Small intestine (tissue), 7 donors: Measurements from ENCODE around the gene PCP4. TPM values are rescaled to one million over a fixed set of nuclear protein-coding genes. Genes with fewer than 3 reads are reported as not detected.

Experiments used
- DNase-seq, 2 donors: peaks; one replicate each; pipeline versions ENCODE4 v3.0.0 to v3.0.0-alpha.2; 2013
- FAIRE-seq: peaks from 2 replicates; lab custom pipeline; 2012; peaks lifted over from hg19 to GRCh38; lab: Jason Lieb, UNC
- H3K27ac ChIP-seq, 3 donors: one replicate each; pipeline ENCODE4 v1.5.1; 2013; ENCODE audit warnings: low read length in 2 of 3, mild to moderate bottlenecking in 2 of 3, control low read depth in 1 of 3, inconsistent platforms in 1 of 3, low read depth in 1 of 3, moderate library complexity in 1 of 3
- H3K27me3 ChIP-seq, 3 donors: one replicate each; pipeline ENCODE4 v1.6.1; 2013; ENCODE audit warnings: low read length in 3 of 3, inconsistent platforms in 1 of 3; ENCODE audit not compliant: control insufficient read depth in 3 of 3, insufficient read depth in 3 of 3
- H3K36me3 ChIP-seq, 3 donors: one replicate each; pipeline ENCODE4 v1.6.1; 2013; ENCODE audit warnings: low read length in 3 of 3, inconsistent platforms in 1 of 3, low read depth in 1 of 3, mild to moderate bottlenecking in 1 of 3, moderate library complexity in 1 of 3; ENCODE audit not compliant: control insufficient read depth in 3 of 3, insufficient read depth in 2 of 3
- H3K4me1 ChIP-seq, 3 donors: one replicate each; pipeline ENCODE4 v1.6.1; 2013; ENCODE audit warnings: low read length in 2 of 3, inconsistent platforms in 1 of 3, low read depth in 1 of 3, mild to moderate bottlenecking in 1 of 3, moderate library complexity in 1 of 3; ENCODE audit not compliant: control insufficient read depth in 3 of 3, insufficient read depth in 2 of 3
- H3K4me3 ChIP-seq, 3 donors: one replicate each; pipeline ENCODE4 v1.5.1; 2013; ENCODE audit warnings: low read length in 3 of 3, control low read depth in 1 of 3, inconsistent platforms in 1 of 3, low read depth in 1 of 3, mild to moderate bottlenecking in 1 of 3, moderate library complexity in 1 of 3
- H3K9me3 ChIP-seq, 2 donors: one replicate each; pipeline ENCODE4 v1.6.1; 2013; ENCODE audit warnings: low read depth in 1 of 2, low read length in 1 of 2; ENCODE audit not compliant: control insufficient read depth in 2 of 2, insufficient read depth in 1 of 2
- WGBS, 3 donors: extraction: QIAGEN DNeasy Blood & Tissue Kit; methylation state at CpG; one replicate each; pipeline ENCODE4 v1.1.7; 2013; 5-methylcytosine and 5-hydroxymethylcytosine counted together
- polyA plus RNA-seq, 4 donors: library from polyadenylated mRNA; stranded (reverse) in 3 of 4; unstranded in 1 of 4; fragments of 200-250 nt in 3 of 4; fragments of 120-200 nt in 1 of 4; gene quantifications; one replicate each; pipeline versions ENCODE4 v1.2.1 to v1.2.3, GENCODE V29; 2013
- donor health status: healthy with polysubstance abuse.
- donor health status: control.
- donor health status: control.
- donor health status: Bipolar disorder and iron deficiency.
- donor health status: healthy.

PCP4 gene
- polyA plus RNA-seq, 4 donors = 1.1 to 6.8 (median 1.9) TPM; not detected in 1

DNA sequence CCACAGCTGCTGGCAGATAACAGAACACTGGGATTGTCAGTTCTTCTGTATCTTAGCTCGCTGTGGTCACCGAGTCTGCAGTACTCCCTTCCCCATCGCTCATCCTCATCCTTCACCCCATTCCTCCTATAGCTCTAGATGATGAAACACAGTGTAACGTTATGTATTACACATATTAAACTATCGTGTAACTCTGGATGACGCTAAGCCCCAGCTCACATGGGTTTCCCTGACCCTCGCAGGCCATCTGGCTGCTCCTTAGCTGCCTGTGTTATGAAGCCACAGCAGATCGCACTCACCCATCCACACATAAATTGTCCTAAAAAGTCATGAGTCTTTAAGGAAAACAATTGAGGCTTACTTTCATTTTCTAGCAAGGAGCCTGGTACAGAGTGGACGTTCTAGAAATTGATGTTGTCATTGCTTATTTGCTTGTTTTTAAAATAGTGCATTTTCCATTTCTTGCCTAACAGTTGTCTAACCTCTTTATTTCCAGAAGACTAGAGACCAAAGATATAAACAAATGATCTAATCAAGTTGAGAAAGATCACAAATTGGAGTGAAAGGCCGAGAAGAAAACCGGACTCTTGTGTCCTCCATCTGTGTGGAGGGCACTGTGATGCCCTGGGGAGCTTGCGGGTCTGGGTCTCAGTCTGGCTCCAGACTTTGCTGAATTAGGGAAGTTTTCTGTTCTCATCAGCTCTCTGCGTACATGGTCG, 24.3 kb upstream of the PCP4 start:
- Histone ChIP-seq H3K36me3 (no peaks in the 10 kb centered on the region), H3K9me3 (no peaks in the 10 kb centered on the region), H3K27ac (no peak overlapping the region), H3K4me1 (no peaks in the 10 kb centered on the region), H3K4me3 (no peak overlapping the region), H3K27me3 (no peaks in the 10 kb centered on the region)
- 76 to 83% (median 77%) methylated on average over 14 of the region's 14 CpGs for WGBS, 3 donors
- FAIRE-seq (no peak), DNase-seq (no peak)

DNA sequence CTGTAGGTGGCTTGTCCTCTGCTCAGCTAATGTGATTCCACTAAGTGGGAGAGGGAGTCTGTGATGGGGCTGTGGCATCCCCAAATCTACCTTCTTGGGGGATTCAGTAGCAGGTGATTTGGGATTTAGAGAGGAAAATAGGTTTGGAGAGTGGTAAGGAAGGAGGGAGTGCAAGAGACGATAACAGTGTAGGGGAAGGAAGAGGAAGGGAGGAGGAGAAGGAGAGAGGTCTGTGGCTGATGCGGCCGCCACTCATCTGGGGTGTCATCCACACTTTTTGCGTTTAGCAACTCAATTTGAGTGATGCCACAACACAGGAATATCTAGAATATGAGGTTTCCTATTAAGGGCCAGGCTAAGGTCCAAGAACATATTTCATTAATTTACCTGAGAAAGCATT, 23.8 kb upstream of the PCP4 start:
- H3K4me3 ChIP-seq = no peak overlapping the region
- H3K27me3 ChIP-seq = no peaks in the 10 kb centered on the region
- FAIRE-seq = no peak
- 87 to 92% (median 91%) methylated on average over 4 of the region's 4 CpGs for WGBS, 3 donors
- no peaks in the 10 kb centered on the region for H3K36me3 ChIP-seq
- no peak for DNase-seq
- H3K27ac ChIP-seq = no peak overlapping the region
- H3K9me3 ChIP-seq = no peaks in the 10 kb centered on the region
- no peaks in the 10 kb centered on the region for H3K4me1 ChIP-seq

DNA sequence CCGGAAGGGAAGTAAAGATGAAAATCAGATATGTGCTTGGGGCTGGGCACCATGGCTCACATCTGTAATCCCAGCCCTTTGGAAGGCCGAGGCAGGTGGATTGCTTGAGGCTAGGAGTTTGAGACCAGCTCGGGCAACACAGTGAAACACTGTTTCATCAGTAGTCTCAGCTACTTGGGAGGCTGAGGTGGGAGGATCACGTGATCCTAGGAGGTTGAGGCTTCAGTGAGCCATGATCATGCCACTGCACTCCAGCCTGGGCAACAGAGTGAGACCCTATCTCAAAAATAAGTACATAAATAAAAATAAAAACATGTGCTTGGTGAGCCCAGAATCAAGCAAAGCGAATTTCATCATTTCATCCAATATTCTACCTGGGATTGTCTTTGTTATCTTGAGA, 23.3 kb upstream of the PCP4 start:
- Histone ChIP-seq H3K4me1 (no peaks in the 10 kb centered on the region), H3K27ac (no peak overlapping the region), H3K36me3 (no peaks in the 10 kb centered on the region), H3K27me3 (no peaks in the 10 kb centered on the region), H3K9me3 (no peaks in the 10 kb centered on the region), H3K4me3 (no peak overlapping the region)
- no peak for FAIRE-seq
- WGBS, 3 donors = 70 to 84% (median 79%) methylated on average over 5 of the region's 5 CpGs
- DNase-seq = no peak

DNA sequence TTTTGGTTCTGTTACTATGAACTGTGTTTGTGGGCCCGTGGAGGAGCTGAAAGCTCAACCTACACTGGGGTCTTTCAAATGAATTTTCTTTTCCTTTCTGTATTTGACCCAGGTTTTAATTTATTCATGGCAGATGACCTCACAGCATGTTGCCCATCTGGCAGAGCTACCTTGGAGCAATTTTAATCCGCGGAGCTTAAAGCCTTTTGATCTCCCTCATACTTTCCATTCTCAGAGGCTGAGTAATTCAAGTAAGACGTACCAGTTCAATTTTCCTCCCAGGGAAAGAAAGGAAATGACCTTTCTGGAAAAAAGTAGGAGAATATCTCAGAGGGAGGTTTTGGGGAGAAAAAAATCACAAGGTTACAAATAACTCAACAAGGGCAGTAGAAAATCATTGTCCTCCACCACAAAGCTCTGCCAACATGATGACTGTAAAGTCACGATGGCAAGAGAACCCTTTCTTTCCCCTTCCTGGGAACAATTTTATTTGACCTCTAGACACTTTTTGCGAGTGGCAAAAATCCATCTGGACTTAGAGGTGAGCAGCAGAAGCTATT, 21.6 kb upstream of the PCP4 start:
- no peaks in the 10 kb centered on the region for H3K9me3 ChIP-seq
- H3K27me3 ChIP-seq = no peaks in the 10 kb centered on the region
- FAIRE-seq = no peak
- no peaks in the 10 kb centered on the region for H3K36me3 ChIP-seq
- 72 to 78% (median 74%) methylated on average over 6 of the region's 6 CpGs for WGBS, 3 donors
- no peaks in the 10 kb centered on the region for H3K4me1 ChIP-seq
- no peak for DNase-seq
- no peak overlapping the region for H3K27ac ChIP-seq
- H3K4me3 ChIP-seq = no peak overlapping the region

DNA sequence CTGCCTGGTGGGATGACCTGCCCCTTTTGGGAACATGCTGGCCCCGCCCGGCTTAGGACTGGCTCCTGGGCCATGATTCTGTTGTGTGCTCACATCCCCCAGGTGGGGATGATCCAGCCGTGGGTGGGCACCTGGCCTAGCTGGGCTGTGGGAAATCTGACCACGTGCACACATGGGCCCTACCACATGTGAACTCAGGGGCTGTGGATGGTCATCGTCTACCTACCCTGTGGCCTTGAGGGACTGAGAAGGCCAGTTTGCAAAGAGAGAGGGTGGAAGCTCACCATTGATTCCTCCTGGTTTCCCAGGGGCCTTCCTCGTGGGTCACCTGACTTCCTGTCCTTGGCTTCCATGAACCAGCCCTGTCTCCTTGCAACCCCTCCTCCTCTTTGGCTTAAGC, 19.4 kb upstream of the PCP4 start:
- DNase-seq (no peak), FAIRE-seq (no peak)
- Histone ChIP-seq H3K36me3 (no peaks in the 10 kb centered on the region), H3K27ac (no peak overlapping the region), H3K4me1 (no peaks in the 10 kb centered on the region), H3K9me3 (no peaks in the 10 kb centered on the region), H3K4me3 (no peak overlapping the region), H3K27me3 (no peaks in the 10 kb centered on the region)
- WGBS, 3 donors = 76 to 86% (median 81%) methylated on average over 6 of the region's 6 CpGs

DNA sequence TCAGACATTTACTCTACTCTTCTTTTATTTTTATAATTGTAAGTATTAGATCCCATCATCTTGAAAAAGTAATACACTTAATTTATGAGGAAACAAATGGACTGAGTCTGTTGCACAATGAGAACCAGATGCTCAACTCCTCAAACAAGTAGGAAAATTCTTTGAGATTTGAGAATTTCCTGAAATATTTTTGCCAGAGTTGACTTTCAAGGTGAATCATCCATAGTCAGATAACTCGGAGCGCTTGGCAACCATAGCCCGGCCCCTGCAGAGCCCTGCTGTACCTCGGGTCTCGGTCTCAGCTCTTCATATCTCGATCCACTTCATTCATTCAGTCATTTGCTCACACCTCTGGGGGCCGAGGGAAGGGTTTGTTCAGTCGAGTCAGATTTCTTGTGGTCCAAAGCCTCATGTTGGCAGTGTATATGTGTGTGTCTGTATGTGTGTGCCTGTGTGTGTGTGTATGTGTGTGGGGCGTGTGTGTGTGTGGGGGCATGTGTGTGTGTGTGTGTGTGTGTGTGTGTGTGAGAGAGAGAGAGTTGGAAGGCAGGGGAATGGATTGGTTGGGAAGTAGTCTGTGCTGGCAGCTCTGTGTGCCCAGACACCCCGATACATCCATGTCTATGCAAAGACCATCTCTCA, 18.1 kb upstream of the PCP4 start:
- DNase-seq = no peak
- Histone ChIP-seq H3K4me1 (no peaks in the 10 kb centered on the region), H3K27ac (no peak overlapping the region), H3K36me3 (no peaks in the 10 kb centered on the region), H3K27me3 (no peaks in the 10 kb centered on the region), H3K9me3 (no peaks in the 10 kb centered on the region), H3K4me3 (no peak overlapping the region)
- no peak for FAIRE-seq
- 48 to 75% (median 58%) methylated on average over 10 of the region's 10 CpGs for WGBS, 3 donors

DNA sequence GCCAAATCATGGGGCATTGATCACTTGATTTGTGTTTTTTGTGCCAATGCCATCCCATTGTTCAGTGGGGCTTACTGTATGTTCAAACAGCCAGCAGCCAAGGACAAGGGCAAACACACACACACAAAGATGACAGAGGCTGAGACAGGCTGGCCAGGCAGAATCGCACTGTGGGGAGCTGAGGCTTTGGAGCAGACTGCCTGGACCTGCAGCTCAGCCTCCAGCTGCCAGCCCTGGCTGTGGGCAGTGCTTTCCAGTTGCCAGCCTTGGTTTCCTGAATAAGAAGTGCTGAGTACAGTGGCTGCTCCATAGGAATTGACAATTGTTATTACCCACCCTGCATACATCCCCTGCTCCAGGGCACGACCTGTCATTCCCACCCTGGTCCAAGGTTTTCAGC, 16.9 kb upstream of the PCP4 start:
- Histone ChIP-seq H3K27ac (no peak overlapping the region), H3K27me3 (no peaks in the 10 kb centered on the region), H3K4me1 (no peaks in the 10 kb centered on the region), H3K36me3 (no peaks in the 10 kb centered on the region), H3K9me3 (no peaks in the 10 kb centered on the region), H3K4me3 (no peak overlapping the region)
- FAIRE-seq (no peak), DNase-seq (no peak)
- 39 to 69% (median 52%) methylated on average over 2 of the region's 2 CpGs for WGBS, 3 donors

DNA sequence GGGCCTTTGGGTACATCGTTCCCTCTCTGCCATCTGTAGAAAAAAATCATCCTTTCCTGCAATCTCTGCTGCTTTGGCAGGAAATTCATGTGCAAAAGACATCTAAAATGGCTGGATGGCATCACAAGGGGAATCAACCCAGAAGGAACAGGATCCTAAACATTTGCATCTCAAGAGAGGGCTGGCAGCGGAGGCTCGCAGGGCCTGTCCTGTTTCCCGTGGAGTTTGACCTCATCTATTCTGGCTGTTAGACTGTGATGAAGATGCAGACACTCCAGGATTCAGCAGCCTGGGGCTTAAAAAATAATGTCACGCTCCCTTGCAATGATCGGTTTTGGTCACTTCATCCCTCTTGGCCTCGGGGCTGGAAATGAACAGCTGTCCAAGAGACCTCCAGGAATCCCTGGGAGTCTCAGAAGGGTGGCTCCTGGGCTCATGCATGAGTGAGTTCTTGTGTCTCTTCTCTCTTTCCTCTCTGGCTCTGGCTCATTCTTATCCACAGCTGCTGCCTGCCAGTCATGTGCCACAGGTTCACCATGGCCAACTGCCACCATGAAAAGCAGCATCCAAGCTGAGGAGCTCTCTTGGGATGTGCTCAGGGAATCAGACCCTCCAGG, 16.1 kb upstream of the PCP4 start:
- Histone ChIP-seq H3K27me3 (no peaks in the 10 kb centered on the region), H3K36me3 (no peaks in the 10 kb centered on the region), H3K9me3 (no peaks in the 10 kb centered on the region), H3K4me1 (no peaks in the 10 kb centered on the region), H3K4me3 (no peak overlapping the region), H3K27ac (no peak overlapping the region)
- WGBS, 3 donors = 78 to 86% (median 82%) methylated on average over 7 of the region's 7 CpGs
- FAIRE-seq = no peak
- DNase-seq = no peak
